GM12878 (cell line): Measurements from ENCODE around the gene PEX26. TPM values are rescaled to one million over a fixed set of nuclear protein-coding genes. Genes with fewer than 3 reads are reported as not detected.

Source experiments
- ATAC-seq: fragments of 200-7000 bp; cut with Tn5 transposase; 3 replicates; pipeline ENCODE4 v1.9.1; 2020; ENCODE audit warnings: mild to moderate bottlenecking, moderate library complexity
- BruUV-seq: library from RNA; stranded (reverse); fragments of 400-500 nt; replicated peaks from 2 replicates; lab custom pipeline; 2021; lab: Mats Ljungman, UMichigan
- CTCF ChIA-PET: fragments of 300-600 bp; sonication (Branson Sonifier 250); formaldehyde crosslinking; extraction: SDS; loops from one replicate; lab custom pipeline; 2021; ENCODE audit warnings: inconsistent platforms; lab: Yijun Ruan, JAX
- POLR2A ChIA-PET: fragments of 350-600 bp; formaldehyde crosslinking; extraction: SDS; loops from one replicate; lab custom pipeline; 2021; ENCODE audit warnings: inconsistent platforms; lab: Charles Lee
- RAD21 ChIA-PET: fragments of 300-600 bp; sonication (Branson Sonifier 250); formaldehyde crosslinking; loops from one replicate; lab custom pipeline; 2023; ENCODE audit warnings: antibody characterized with exemption; ENCODE audit not compliant: unreplicated experiment; lab: Charles Lee
- SMC1A ChIA-PET: fragments of 300-600 bp; sonication (Branson Sonifier 250); formaldehyde crosslinking; loops from one replicate; lab custom pipeline; 2023; ENCODE audit not compliant: unreplicated experiment, uncharacterized antibody; lab: Charles Lee
- DNase-seq: peaks from one replicate; pipeline ENCODE4 v3.0.0-alpha.2; 2011; ENCODE audit warnings: low read depth, low spot score
- FAIRE-seq: peaks from 3 replicates; lab custom pipeline; 2011; peaks lifted over from hg19 to GRCh38; lab: Jason Lieb, UNC
- H2AFZ ChIP-seq: 2 replicates; pipeline ENCODE4 v1.6.0; 2011; ENCODE audit warnings: low read depth, low read length, control low read depth; ENCODE audit not compliant: control insufficient read depth
- H3K27ac ChIP-seq: 2 replicates; pipeline ENCODE4 v1.5.1; 2011; ENCODE audit warnings: control low read depth; ENCODE audit not compliant: control insufficient read depth, insufficient read depth
- H3K27me3 ChIP-seq, 2 experiments: replicated peaks in 1 of 2; 2 replicates each; pipeline versions ENCODE4 v1.6.0 to v1.6.1; 2011; ENCODE audit warnings: low read length in 1 of 2; ENCODE audit not compliant: control insufficient read depth in 2 of 2, insufficient read depth in 2 of 2
- H3K36me3 ChIP-seq, 2 experiments: 2 replicates each; pipeline ENCODE4 v1.5.1; 2011; ENCODE audit warnings: low read length in 1 of 2; ENCODE audit not compliant: control insufficient read depth in 2 of 2, insufficient read depth in 2 of 2
- H3K4me1 ChIP-seq: 2 replicates; pipeline ENCODE4 v1.6.1; 2011; ENCODE audit warnings: mild to moderate bottlenecking, low read length, moderate library complexity, mixed read lengths; ENCODE audit not compliant: control insufficient read depth, insufficient read depth
- H3K4me2 ChIP-seq: 2 replicates; pipeline ENCODE4 v1.6.0; 2011; ENCODE audit warnings: control low read depth; ENCODE audit not compliant: control insufficient read depth, insufficient read depth
- H3K4me3 ChIP-seq: fragments of 200-600 bp; sonication (generic); 2 replicates; pipeline ENCODE4 v1.5.1; 2016
- H3K79me2 ChIP-seq: 2 replicates; pipeline ENCODE4 v1.6.0; 2011; ENCODE audit warnings: low read length; ENCODE audit not compliant: control insufficient read depth, insufficient read depth
- H3K9ac ChIP-seq: 2 replicates; pipeline ENCODE4 v1.8.0; 2011; ENCODE audit warnings: low read length, control low read depth, mixed read lengths; ENCODE audit not compliant: control insufficient read depth, insufficient read depth
- H3K9me3 ChIP-seq: replicated peaks from 3 replicates; pipeline ENCODE4 v1.5.1; 2011; ENCODE audit warnings: mild to moderate bottlenecking, low read length; ENCODE audit not compliant: control insufficient read depth, insufficient read depth
- H4K20me1 ChIP-seq: 2 replicates; pipeline ENCODE4 v1.6.0; 2011; ENCODE audit not compliant: control insufficient read depth, insufficient read depth
- CHD2 ChIP-seq: IDR thresholded peaks from 2 replicates; pipeline ENCODE4 v1.6.1; 2011; ENCODE audit warnings: low read depth, low read length, improper control_type of control experiment, borderline replicate concordance
- CREM ChIP-seq: IDR thresholded peaks from 2 replicates; pipeline ENCODE4 v1.6.1; 2014; ENCODE audit warnings: antibody characterized with exemption, low read depth
- HCFC1 ChIP-seq: fragments of 150-350 bp; IDR thresholded peaks from 2 replicates; pipeline ENCODE4 v1.6.1; 2014; ENCODE audit warnings: low read length
- NFYB ChIP-seq: IDR thresholded peaks from 2 replicates; pipeline ENCODE4 v1.6.1; 2011; ENCODE audit warnings: low read depth, mild to moderate bottlenecking, low read length, improper control_type of control experiment, moderate library complexity; ENCODE audit not compliant: insufficient read depth
- NRF1 ChIP-seq: conservative IDR thresholded peaks from 2 replicates; pipeline ENCODE4 v1.6.1; 2011; ENCODE audit warnings: mild to moderate bottlenecking, low read depth, low read length, improper control_type of control experiment
- RELA ChIP-seq: fragments of 450-650 bp; IDR thresholded peaks from 2 replicates; pipeline ENCODE4 v1.8.0; 2014; ENCODE audit warnings: borderline replicate concordance; ENCODE audit not compliant: partially characterized antibody
- SP1 ChIP-seq: IDR thresholded peaks from one replicate; pipeline ENCODE4 v1.6.1; 2011; ENCODE audit warnings: low read depth, low read length
- SPI1 ChIP-seq: IDR thresholded peaks from 2 replicates; pipeline ENCODE4 v1.6.1; 2011; ENCODE audit warnings: low read depth, mild to moderate bottlenecking, low read length, moderate library complexity, borderline replicate concordance; ENCODE audit not compliant: insufficient read depth
- SREBF2 ChIP-seq: IDR thresholded peaks from 2 replicates; pipeline ENCODE4 v1.6.1; 2012; ENCODE audit warnings: mild to moderate bottlenecking, low read length
- ZNF622 ChIP-seq: fragments of 450-650 bp; IDR thresholded peaks from 2 replicates; pipeline ENCODE4 v1.6.1; 2017; ENCODE audit warnings: mild to moderate bottlenecking, inconsistent platforms
- ZZZ3 ChIP-seq: IDR thresholded peaks from 2 replicates; pipeline ENCODE4 v1.6.1; 2011; ENCODE audit warnings: low read depth; ENCODE audit not compliant: control insufficient read depth, insufficient read length
- WGBS: methylation state at CpG from one replicate; pipeline ENCODE4 v1.1.6; 2016; ENCODE audit warnings: low lambda C conversion rate; ENCODE audit not compliant: insufficient replicate concordance, insufficient coverage; ENCODE audit errors: missing lambda C conversion rate; 5-methylcytosine and 5-hydroxymethylcytosine counted together
- in situ Hi-C: fragments of 300-500 bp; cut with MboI; formaldehyde crosslinking; loops from 9 replicates; pipeline ENCODE4 v1.14.3; 2018; ENCODE audit warnings: mixed read lengths
- intact Hi-C: fragments of 100-400 bp; cut with micrococcal nuclease; formaldehyde crosslinking; loops from one replicate; pipeline ENCODE4 v1.14.2; 2022; ENCODE audit not compliant: unreplicated experiment
- polyA plus RNA-seq, 11 experiments: library from polyadenylated mRNA; depleted of rRNA in 4 of 11; unstranded in 6 of 11; stranded (reverse) in 5 of 11; fragments of >200 nt; fragmentation: Nextera tagmentation in 4 of 11; fragmentation: Illumina TruSeq in 1 of 11; extraction: Ambion mirVana in 4 of 11; extraction: Trizol in 1 of 11; gene quantifications; 1 replicate in 1 of 11; 2 replicates in 10 of 11; pipeline versions ENCODE4 v1.2.1 to v1.2.3, GENCODE V29; 2011 to 2016; ENCODE audit warnings: inconsistent platforms in 2 of 11, missing spikeins in 2 of 11, low read depth in 1 of 11
- total RNA-seq, 4 experiments: library from RNA; depleted of rRNA in 3 of 4; stranded (reverse); fragments of >200 nt in 3 of 4; fragmentation: Illumina TruSeq in 1 of 4; extraction: Trizol in 1 of 4; gene quantifications; 2 replicates each; pipeline versions ENCODE4 v1.2.1 to v1.2.3, GENCODE V29; 2013 to 2021
- TF ChIP-seq, protein P1 (sequence below): fragments of 450-650 bp; formaldehyde crosslinking; IDR thresholded peaks from 2 replicates; pipeline ENCODE4 v1.4.0; 2022; ENCODE audit warnings: mild to moderate bottlenecking, moderate library complexity

The PEX26 gene
- total and polyA plus RNA-seq, 10 of the 15 experiments (the other 5 are each of a cell fraction or from before 2014, with no cell fraction given) = 0.79 to 50.8 (median 22.4) TPM

DNA sequence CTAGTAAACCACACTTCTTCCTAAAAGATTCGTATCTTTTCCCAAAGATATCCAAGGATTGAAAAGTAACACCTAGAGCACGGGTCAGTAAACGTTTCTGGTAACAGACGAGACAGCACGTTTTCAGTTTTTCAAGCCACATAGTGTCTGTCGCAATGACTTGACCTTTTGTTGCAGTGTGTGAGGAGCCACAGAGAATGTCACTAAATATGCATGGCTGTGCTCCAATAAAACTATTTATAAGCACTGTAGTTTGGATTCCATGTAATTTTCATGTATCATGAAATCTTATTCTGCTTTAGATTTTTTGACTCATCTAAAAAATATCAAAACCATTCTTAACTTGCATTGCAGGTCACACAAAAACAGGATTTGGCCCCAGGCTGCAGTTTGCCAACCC is 35.1 kb upstream of the PEX26 start:
- in situ Hi-C loops (no loop called here), intact Hi-C loops (no loop called here)
- no peak overlapping the region for H3K27ac ChIP-seq
- H3K9me3 ChIP-seq = no peaks in the 10 kb centered on the region
- 57% methylated on average over 6 of the region's 6 CpGs for WGBS
- H3K9ac ChIP-seq = no peak overlapping the region
- ChIA-PET POLR2A (no interaction called here), SMC1A (interaction anchor here (1.8 to 2.1 kb wide), 2 partner anchors 14 kb away, joined by 8 to 11 read pairs; no protein-coding TSS in a partner anchor), RAD21 (no interaction called here), CTCF (no interaction called here)
- FAIRE-seq (no peak), ATAC-seq (no peak), DNase-seq (no peak)
- no peak overlapping the region for H3K4me3 ChIP-seq
- H3K79me2 ChIP-seq = no peaks in the 10 kb centered on the region
- H3K27me3 ChIP-seq = no peaks in the 10 kb centered on the region
- H4K20me1 ChIP-seq = no peaks in the 10 kb centered on the region
- no peaks in the 10 kb centered on the region for H3K36me3 ChIP-seq
- TF ChIP-seq CHD2 (no peak), ZNF622 (no peak), HCFC1 (no peak), NFYB (no peak), SP1 (no peak), ZZZ3 (no peak), CREM (no peak), SREBF2 (no peak), NRF1 (no peak), RELA (no peak), SPI1 (no peak)
- TF ChIP-seq, protein P1, sequence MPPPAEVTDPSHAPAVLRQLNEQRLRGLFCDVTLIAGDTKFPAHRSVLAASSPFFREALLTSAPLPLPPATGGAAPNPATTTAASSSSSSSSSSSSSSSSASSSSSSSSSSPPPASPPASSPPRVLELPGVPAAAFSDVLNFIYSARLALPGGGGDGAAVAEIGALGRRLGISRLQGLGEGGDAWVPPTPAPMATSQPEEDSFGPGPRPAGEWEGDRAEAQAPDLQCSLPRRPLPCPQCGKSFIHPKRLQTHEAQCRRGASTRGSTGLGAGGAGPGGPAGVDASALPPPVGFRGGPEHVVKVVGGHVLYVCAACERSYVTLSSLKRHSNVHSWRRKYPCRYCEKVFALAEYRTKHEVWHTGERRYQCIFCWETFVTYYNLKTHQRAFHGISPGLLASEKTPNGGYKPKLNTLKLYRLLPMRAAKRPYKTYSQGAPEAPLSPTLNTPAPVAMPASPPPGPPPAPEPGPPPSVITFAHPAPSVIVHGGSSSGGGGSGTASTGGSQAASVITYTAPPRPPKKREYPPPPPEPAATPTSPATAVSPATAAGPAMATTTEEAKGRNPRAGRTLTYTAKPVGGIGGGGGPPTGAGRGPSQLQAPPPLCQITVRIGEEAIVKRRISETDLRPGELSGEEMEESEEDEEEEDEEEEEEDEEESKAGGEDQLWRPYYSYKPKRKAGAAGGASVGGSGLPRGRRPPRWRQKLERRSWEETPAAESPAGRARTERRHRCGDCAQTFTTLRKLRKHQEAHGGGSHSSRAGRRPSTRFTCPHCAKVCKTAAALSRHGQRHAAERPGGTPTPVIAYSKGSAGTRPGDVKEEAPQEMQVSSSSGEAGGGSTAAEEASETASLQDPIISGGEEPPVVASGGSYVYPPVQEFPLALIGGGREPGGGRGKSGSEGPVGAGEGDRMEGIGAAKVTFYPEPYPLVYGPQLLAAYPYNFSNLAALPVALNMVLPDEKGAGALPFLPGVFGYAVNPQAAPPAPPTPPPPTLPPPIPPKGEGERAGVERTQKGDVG (CRISPR knock-in tag) = no peak
- H3K4me2 ChIP-seq = no peak overlapping the region
- no TSS peak for BruUV-seq
- H3K4me1 ChIP-seq = no peaks in the 10 kb centered on the region
- no peak overlapping the region for H2AFZ ChIP-seq
